ENCODE results near the gene NIF3L1.

- TF ChIP-seq POLR2A (IDR thresholded peaks at IDR 0.05; ENCODE audit: low read length): no peak
- TF ChIP-seq CTCF (IDR thresholded peaks at IDR 0.05): no peak
- TF ChIP-seq, protein P1, sequence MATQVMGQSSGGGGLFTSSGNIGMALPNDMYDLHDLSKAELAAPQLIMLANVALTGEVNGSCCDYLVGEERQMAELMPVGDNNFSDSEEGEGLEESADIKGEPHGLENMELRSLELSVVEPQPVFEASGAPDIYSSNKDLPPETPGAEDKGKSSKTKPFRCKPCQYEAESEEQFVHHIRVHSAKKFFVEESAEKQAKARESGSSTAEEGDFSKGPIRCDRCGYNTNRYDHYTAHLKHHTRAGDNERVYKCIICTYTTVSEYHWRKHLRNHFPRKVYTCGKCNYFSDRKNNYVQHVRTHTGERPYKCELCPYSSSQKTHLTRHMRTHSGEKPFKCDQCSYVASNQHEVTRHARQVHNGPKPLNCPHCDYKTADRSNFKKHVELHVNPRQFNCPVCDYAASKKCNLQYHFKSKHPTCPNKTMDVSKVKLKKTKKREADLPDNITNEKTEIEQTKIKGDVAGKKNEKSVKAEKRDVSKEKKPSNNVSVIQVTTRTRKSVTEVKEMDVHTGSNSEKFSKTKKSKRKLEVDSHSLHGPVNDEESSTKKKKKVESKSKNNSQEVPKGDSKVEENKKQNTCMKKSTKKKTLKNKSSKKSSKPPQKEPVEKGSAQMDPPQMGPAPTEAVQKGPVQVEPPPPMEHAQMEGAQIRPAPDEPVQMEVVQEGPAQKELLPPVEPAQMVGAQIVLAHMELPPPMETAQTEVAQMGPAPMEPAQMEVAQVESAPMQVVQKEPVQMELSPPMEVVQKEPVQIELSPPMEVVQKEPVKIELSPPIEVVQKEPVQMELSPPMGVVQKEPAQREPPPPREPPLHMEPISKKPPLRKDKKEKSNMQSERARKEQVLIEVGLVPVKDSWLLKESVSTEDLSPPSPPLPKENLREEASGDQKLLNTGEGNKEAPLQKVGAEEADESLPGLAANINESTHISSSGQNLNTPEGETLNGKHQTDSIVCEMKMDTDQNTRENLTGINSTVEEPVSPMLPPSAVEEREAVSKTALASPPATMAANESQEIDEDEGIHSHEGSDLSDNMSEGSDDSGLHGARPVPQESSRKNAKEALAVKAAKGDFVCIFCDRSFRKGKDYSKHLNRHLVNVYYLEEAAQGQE (IDR thresholded peaks at IDR 0.05): no peak
- TF ChIP-seq JUNB (IDR thresholded peaks at IDR 0.05): peak; percentile 95
These were observed 55.6 kb downstream of the NIF3L1 start for GRCh38 chr2:200944467-200945394.

Measured in A549 (cell line).